Cardiac muscle cell (in vitro differentiated cells and primary cell): ENCODE data around the gene KLHL17. TPM values are rescaled to one million over a fixed set of nuclear protein-coding genes. Genes with fewer than 3 reads are reported as not detected.
A peak's percentile ranks its signal among the peaks of the same experiment; 100 is the strongest.

Source experiments
- DNase-seq, 2 donors: peaks; one replicate each; pipeline versions ENCODE4 v3.0.0 to v3.0.0-alpha.2; 2010 to 2017; ENCODE audit warnings: low read depth in 1 of 2, low spot score in 1 of 2
- H3K27ac ChIP-seq: fragments of 200-600 bp; sonication (generic); 2 replicates; pipeline ENCODE4 v1.5.1; 2016
- H3K27me3 ChIP-seq: fragments of 200-600 bp; sonication (generic); 2 replicates; pipeline ENCODE4 v1.6.0; 2016; ENCODE audit warnings: control low read depth
- H3K36me3 ChIP-seq: fragments of 200-600 bp; sonication (generic); 2 replicates; pipeline ENCODE4 v1.5.1; 2016; ENCODE audit warnings: control low read depth
- H3K4me1 ChIP-seq: fragments of 200-600 bp; sonication (generic); 2 replicates; pipeline ENCODE4 v1.8.1; 2017; ENCODE audit warnings: low read depth, mild to moderate bottlenecking, mixed run types
- H3K4me3 ChIP-seq: fragments of 200-600 bp; sonication (generic); 2 replicates; pipeline ENCODE4 v1.5.1; 2016; ENCODE audit warnings: mild to moderate bottlenecking
- H3K9me3 ChIP-seq: fragments of 200-600 bp; sonication (generic); 2 replicates; pipeline ENCODE4 v1.5.1; 2017; ENCODE audit warnings: low read depth, mild to moderate bottlenecking, control low read depth
- CTCF ChIP-seq: IDR thresholded peaks from 2 replicates; pipeline ENCODE4 v1.5.1; 2012; ENCODE audit warnings: low read depth, mild to moderate bottlenecking, low read length
- polyA plus RNA-seq: library from polyadenylated mRNA; unstranded; fragments of >200 nt; fragmentation: Nextera tagmentation; extraction: Ambion mirVana; gene quantifications from 2 replicates; pipeline ENCODE4 v1.2.1, GENCODE V29; 2016
- total RNA-seq: library from RNA; depleted of rRNA; stranded (reverse); fragments of >200 nt; gene quantifications from 2 replicates; pipeline ENCODE4 v1.2.3, GENCODE V29; 2016

KLHL17 gene
- total and polyA plus RNA-seq, 2 experiments from 2014 or later = 31.5 to 42.9 TPM

- TF ChIP-seq CTCF = no peak
- peak in 1 of 2 donors; percentile 33 for DNase-seq
- H3K9me3 ChIP-seq = no peaks in the 10 kb centered on the region
- no peaks in the 10 kb centered on the region for H3K4me1 ChIP-seq
- no peaks in the 10 kb centered on the region for H3K36me3 ChIP-seq
- H3K27ac ChIP-seq = no peak within 1 kb of the TSS
- H3K27me3 ChIP-seq = peaks cover 60% of the 10 kb centered on the region
- H3K4me3 ChIP-seq = peak within 1 kb of the TSS; percentile 20
These were observed 5.8 kb downstream of the KLHL17 start, which contains the start of gene PLEKHN1 for GRCh38 chr1:966135-966703. PLEKHN1 (plus strand) TSS chr1:966482; CDS start chr1:966532, 50 bp downstream.

GRCh38 chr1:966704-967300 is 6.4 kb downstream of the KLHL17 start:
- H3K4me3 ChIP-seq = peak overlapping the region; percentile 20
- H3K4me1 ChIP-seq = no peaks in the 10 kb centered on the region
- no peaks in the 10 kb centered on the region for H3K9me3 ChIP-seq
- no peak for TF ChIP-seq CTCF
- peak; percentile 55 to 56 for DNase-seq
- H3K27ac ChIP-seq = no peak overlapping the region
- no peaks in the 10 kb centered on the region for H3K36me3 ChIP-seq
- peaks cover 66% of the 10 kb centered on the region for H3K27me3 ChIP-seq

- peaks cover 75% of the 10 kb centered on the region for H3K27me3 ChIP-seq
- no peaks in the 10 kb centered on the region for H3K9me3 ChIP-seq
- no peak for TF ChIP-seq CTCF
- no peaks in the 10 kb centered on the region for H3K36me3 ChIP-seq
- no peak overlapping the region for H3K27ac ChIP-seq
- no peak for DNase-seq
- H3K4me3 ChIP-seq = no peak overlapping the region
- H3K4me1 ChIP-seq = no peaks in the 10 kb centered on the region
These were observed 7.3 kb downstream of the KLHL17 start for GRCh38 chr1:967466-968343.

GRCh38 chr1:969260-969855 is 9.0 kb downstream of the KLHL17 start:
- Histone ChIP-seq H3K27ac (no peak overlapping the region), H3K27me3 (peaks cover 92% of the 10 kb centered on the region), H3K4me3 (no peak overlapping the region), H3K36me3 (no peaks in the 10 kb centered on the region), H3K9me3 (no peaks in the 10 kb centered on the region), H3K4me1 (no peaks in the 10 kb centered on the region)
- TF ChIP-seq CTCF = no peak
- no peak for DNase-seq

- DNase-seq = no peak
- H3K4me1 ChIP-seq = no peaks in the 10 kb centered on the region
- no peaks in the 10 kb centered on the region for H3K36me3 ChIP-seq
- peaks cover 99% of the 10 kb centered on the region for H3K27me3 ChIP-seq
- TF ChIP-seq CTCF = no peak
- no peak overlapping the region for H3K4me3 ChIP-seq
- no peaks in the 10 kb centered on the region for H3K9me3 ChIP-seq
- H3K27ac ChIP-seq = no peak overlapping the region
These were observed 10.0 kb downstream of the KLHL17 start for GRCh38 chr1:970242-970972.
